ENCODE measurements around the gene TSFM.

The TSFM gene

DNA sequence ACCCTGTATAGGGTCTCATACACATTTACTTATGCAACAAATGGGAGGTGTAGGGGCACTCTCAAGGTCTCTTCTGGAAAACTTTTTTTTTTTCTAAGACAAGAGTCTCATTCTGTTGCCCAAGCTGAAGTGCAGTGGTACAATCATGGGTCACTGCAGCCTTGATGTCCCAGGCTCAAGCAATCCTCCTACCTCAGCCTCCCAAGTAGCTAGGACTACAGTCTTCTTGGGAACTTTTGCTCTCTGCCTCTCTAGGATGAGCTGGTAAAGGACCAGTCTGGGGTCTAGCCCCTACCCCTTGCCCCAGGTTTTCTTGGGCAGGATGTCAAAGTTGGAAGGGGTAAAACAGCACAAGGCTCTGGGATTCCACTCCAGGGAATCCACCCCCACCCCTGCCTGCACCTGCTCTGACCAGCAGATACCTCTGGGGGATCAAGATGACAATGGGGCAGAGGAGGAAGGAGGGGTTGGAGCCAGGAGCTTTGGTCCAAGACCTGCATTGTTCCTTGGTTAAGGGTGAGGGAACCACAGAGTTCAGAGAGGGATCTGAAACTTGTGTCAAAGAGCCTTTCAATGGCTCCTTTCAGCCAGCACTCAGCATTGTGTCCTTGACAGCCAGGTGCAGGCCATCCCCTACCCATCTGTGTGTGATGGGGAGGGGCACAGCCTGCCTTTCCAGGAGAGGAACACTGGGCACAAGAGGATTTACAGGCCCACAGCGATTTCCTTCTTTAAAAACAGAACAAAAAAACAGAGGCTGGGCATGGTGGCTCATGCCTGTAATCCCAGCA lies 51.7 kb downstream of the TSFM start:
- peak; percentile 2 for DNase-seq (ENCODE audit: low spot score)

- peak; percentile 28 for DNase-seq (ENCODE audit: low spot score)
Observed at GRCh38 chr12:57835366-57836288, 53.0 kb downstream of the TSFM start.

DNA sequence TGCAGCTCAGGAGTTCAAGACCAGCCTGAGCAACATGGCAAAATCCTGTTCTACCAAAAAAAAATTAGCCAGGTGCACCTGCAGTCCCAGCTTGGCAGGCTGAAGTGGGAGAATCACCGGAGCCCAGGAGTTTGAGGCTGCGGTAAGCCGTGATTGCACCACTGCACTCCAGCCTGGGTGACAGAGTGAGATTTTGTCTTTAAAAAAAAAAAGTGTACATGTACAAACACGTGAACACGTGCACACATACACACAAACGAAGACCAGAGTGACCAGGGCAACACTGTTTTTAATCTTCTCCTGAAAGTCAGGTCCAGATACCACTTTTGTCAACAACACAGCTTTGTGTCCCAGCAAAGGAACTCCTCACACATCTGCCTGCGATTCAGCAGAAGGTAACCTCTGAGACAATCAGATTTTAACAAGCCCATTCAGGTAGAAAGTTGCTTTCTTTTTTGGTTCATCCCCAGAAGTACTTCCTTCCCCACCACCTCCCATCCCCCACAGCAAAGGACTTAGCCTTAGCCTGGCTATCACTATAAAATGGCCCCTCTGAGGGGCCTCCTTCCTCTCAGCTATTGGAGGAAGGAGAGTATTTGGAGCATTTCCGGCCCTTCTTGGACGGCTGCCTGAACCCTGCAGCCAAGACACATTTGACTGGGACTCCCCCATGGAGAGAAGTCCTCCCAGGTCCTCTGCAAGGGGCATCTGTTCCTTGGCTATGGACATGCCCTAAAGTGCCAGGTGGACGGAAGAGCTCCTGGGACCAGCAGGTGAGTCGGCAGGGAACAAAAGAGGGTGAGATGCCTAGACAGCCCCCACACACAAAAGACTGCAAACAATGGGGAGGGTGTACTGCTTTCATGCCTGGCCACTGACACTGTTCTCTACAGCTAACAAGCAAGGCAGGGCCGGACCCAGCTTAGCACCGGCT lies 54.1 kb downstream of the TSFM start:
- peak; percentile 98 for DNase-seq (ENCODE audit: low spot score)

GRCh38 chr12:57837864-57838562 lies 55.4 kb downstream of the TSFM start:
- DNase-seq (ENCODE audit: low spot score): peak; percentile 58

DNA sequence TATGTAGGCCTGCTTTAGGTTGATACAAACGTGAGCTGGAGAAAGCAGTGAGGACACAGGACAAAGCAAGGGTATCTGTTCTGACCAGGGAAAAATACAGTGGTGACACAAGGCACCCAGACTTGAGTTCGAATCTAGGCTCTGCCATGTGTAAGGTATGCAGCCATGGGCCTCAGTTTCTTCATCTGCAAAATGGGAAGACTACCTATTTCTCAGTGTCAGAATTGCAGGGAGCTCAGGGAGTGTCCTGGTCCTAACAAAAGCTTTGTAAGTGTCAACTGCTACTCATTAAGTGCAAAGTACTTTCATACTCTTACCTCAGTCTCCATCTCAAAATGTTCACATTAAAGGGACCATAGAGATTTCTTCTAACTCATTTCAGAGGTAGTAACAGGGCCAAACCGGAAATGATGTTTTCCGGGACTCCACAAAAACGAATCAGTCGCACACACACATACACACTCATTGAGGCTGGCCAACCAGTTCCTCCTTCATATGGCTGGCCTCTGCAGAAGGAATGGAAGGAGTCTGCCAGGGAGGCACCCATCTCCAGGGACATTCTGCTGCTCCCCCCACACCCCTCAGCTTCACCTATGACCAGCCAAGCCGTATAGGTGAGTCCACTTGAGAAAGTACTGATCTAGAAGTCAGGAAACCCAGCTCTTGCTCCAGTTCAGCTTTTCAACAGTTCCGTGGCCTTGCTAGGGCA lies 56.2 kb downstream of the TSFM start:
- DNase-seq (ENCODE audit: low spot score): peak; percentile 20

DNA sequence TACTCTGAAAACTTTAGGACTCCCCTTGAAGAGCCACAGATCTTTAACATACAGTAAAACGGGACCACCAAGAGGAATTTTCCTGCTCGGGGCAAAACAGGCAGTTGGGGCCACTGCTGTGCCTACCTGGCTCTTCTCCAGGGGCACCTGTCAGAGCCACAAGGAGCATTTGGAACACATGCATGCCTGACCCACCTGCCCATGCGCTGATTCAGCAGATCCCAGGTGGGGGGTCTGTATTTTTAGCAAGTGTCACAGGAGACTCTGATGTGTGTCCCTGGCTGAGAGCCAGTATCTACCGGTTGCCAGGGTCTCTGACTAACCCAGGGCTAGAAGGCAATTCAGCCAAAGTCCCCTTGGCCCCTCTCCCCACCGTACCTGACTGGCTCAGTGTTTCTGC lies 57.4 kb downstream of the TSFM start:
- peak; percentile 89 for DNase-seq (ENCODE audit: low spot score)

DNA sequence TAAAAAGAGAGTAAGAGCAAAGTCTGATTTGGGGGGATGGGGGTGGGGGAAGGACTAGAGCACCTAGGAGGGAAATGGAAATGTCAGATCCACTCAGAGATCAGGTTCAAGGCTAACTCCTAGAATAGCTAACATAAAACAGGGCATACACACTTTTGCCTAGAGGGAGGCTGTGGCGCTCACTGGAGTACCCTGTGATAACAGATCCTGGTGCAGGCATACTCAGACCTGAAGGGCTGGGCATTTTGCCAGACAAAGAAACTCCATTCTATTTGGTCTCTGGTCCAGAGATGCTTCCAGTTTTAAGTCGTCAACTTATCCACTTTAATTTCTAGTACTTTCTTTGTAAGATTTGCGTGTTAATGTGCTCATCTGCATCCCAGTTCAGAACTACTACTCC lies 58.1 kb downstream of the TSFM start:
- peak; percentile 59 for DNase-seq (ENCODE audit: low spot score)

GRCh38 chr12:57841445-57841844 lies 58.9 kb downstream of the TSFM start:
- DNase-seq (ENCODE audit: low spot score): peak; percentile 8

GRCh38 chr12:57842342-57843294 lies 60.0 kb downstream of the TSFM start:
- DNase-seq (ENCODE audit: low spot score): peak; percentile 48

DNA sequence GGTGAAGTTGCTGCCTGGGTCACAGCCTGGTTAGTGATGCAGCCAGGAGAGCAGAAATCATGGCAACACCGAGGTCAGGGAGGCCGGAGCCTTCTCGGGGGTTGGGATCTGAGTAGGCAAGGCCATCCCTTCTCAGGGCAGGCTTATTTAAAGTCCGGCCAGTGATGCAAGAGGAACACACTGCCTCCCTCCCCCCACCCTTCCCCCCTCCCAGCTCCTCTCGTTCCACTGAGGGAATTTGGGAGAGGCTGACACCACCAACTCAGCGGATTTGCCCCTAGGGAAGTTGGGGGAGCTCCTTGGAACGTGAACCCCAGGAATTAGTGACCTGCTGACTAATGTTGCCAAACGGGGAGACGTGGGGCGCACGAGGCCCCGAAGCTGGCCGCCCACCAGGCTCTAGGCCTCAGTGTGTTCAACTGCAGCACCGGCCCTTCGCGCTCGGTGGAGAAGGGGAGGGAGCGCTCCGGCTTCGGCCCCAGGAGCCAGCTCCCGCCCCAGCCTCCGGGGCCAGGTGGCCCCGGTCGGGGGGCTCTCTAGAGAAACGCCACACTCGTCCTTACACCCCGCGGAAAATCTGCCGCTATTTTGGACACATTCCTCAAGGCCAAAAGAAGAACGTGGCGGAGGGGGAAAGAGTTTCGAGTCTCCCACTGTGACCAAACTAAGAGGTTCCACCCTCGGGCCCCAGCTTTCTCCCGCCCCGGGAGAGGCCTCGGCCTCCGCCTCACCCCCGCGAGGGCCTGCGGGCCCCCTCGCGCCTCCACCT lies 62.3 kb downstream of the TSFM start:
- DNase-seq (ENCODE audit: low spot score): peak; percentile 80

DNA sequence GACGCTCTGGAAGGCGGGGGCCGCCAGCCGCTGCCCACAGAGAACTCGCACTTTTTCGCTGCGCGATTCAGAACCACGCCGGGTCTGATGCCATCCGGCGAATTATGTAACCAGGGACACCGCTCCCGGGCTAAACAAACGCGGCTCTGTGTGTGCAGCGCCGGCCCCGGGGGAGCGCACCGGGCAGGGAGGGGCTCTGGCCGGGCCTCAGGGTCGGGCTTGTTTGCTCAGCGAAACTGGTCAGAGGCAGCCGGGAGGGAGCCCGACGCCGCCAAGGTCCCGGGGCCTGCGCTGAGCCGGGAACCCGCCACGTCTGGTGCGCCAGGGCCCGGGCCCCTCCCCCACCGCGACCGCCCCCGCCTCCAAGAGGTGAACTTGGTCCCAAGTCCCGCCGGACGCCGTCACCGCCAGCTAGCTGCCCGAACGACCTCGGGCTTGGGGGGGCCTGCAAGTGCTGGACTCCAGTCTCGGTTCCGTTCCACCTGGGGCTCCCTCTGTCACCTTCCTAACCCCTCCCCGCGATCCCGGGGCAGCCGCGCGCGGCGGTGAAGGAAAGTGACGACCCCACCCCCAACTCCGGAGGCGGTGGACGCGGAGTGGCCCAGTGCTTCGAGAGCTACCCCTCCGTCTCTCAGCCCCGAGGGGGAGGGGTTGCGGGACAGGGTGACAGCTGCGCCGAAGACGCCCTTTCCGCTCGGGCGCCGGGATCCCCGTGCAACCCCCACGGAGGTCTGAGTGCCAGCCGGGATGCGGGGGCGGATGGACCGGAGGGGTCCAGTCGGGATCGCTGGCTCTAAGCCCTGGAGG lies 63.1 kb downstream of the TSFM start:
- peak; percentile 64 for DNase-seq (ENCODE audit: low spot score)

DNA sequence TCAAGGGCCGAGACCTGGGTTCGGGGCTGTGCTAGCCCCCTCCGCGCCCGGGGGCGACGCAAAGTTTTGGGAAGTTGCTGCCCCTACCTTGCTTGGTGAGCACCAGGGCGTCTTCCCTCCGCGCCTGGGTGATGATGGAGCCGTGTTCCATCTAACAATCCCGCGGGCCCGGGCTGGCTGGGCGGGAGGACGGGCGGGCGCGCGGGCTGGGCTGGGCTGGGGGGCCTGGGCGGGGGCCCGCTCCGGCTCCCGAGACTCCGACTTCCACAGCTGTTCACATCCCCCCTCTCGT lies 63.6 kb downstream of the TSFM start:
- no peak for DNase-seq (ENCODE audit: low spot score)

DNA sequence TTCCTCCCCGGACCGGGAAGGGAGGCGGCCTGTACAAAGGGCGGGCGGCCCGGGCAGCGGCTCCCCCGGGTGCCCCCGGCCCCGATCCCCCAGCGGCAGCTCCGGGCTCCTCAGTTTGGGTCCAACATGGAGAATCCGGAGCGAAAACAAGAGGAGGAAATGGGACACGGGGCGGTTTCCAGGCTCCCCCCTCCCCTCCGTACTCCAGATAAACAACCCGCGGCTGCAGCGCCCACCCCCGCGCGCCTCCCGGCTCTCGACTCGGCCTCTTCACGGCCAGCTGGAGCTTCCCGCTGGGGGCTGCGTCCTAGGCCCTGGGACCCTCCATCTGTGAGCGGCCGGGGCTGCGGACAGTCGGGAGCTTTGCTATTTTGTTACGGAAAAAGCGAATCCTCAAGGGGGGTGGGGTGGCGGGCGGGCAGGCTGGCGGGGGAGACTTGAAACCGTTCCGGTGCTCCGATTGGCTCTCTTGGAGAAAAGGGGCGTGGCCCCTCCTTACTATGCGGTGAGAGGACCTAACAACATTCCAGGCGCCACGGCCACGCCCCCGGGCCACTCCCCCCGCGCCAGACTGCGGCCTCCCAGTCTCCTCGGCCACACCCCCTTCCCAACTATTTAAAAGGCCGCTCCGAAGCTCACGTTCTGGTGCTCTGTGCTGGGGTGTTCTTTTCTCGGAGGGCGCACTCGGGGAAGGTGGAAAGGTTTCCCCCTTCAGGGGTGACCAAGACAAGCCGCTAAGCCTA lies 64.2 kb downstream of the TSFM start, which contains the start of gene CTDSP2:
TSS of gene CTDSP2 (minus strand) at position 153 of the 743 bp plus-strand sequence. CDS start 294 bp downstream, outside the sequence.
- peak; percentile 99 for DNase-seq (ENCODE audit: low spot score)

Data from cerebellar cortex (tissue), 1 donor.